Prostate gland (tissue), 2 donors: ENCODE results near the gene ITGA7.

Experiments used
- POLR2A ChIP-seq: fragments of 450-650 bp; IDR thresholded peaks from one replicate; pipeline ENCODE4 v1.6.1; 2016; ENCODE audit warnings: antibody characterized with exemption, mild to moderate bottlenecking
- TF ChIP-seq, protein P1 (sequence below), 4 experiments: fragments of 200-600 bp in 2 of 4; fragments of 450-650 bp in 2 of 4; sonication (generic) in 2 of 4; IDR thresholded peaks; 1 replicate in 3 of 4; 2 replicates in 1 of 4; pipeline ENCODE4 v1.5.1; 2016 to 2019; ENCODE audit warnings: antibody characterized with exemption in 4 of 4, mild to moderate bottlenecking in 2 of 4, moderate library complexity in 2 of 4

DNA sequence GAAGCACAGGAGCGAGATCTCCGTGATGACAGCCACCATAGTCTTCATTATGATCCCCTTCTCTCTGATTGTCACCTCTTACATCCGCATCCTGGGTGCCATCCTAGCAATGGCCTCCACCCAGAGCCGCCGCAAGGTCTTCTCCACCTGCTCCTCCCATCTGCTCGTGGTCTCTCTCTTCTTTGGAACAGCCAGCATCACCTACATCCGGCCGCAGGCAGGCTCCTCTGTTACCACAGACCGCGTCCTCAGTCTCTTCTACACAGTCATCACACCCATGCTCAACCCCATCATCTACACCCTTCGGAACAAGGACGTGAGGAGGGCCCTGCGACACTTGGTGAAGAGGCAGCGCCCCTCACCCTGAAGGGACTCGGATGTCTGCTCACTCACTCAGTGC, 70.2 kb downstream of the ITGA7 start:
- TF ChIP-seq, protein P1, sequence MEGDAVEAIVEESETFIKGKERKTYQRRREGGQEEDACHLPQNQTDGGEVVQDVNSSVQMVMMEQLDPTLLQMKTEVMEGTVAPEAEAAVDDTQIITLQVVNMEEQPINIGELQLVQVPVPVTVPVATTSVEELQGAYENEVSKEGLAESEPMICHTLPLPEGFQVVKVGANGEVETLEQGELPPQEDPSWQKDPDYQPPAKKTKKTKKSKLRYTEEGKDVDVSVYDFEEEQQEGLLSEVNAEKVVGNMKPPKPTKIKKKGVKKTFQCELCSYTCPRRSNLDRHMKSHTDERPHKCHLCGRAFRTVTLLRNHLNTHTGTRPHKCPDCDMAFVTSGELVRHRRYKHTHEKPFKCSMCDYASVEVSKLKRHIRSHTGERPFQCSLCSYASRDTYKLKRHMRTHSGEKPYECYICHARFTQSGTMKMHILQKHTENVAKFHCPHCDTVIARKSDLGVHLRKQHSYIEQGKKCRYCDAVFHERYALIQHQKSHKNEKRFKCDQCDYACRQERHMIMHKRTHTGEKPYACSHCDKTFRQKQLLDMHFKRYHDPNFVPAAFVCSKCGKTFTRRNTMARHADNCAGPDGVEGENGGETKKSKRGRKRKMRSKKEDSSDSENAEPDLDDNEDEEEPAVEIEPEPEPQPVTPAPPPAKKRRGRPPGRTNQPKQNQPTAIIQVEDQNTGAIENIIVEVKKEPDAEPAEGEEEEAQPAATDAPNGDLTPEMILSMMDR (IDR thresholded peaks at IDR 0.05): no peak
- TF ChIP-seq POLR2A: no peak
